ENCODE results near the gene SLC39A3.

The SLC39A3 gene

GRCh38 chr19:2739602-2740313 lies at the start of gene SLC39A3:
Gene SLC39A3 (minus strand): TSS chr19:2740017. CDS start chr19:2737257, 2,760 bp downstream.
- DNase-seq = peak; percentile 93 to 98 (median 97)

- no peak for DNase-seq
Measured at GRCh38 chr19:2788237-2788636, 48.4 kb upstream of the SLC39A3 start.

GRCh38 chr19:2787115-2787514 lies 47.3 kb upstream of the SLC39A3 start:
- DNase-seq = no peak

GRCh38 chr19:2785244-2785997 lies 45.6 kb upstream of the SLC39A3 start, which contains the start of gene THOP1:
Gene THOP1 (plus strand): TSS chr19:2785503. CDS start chr19:2785663, 160 bp downstream.
- peak; percentile 91 to 99 (median 97) for DNase-seq

- no peak for DNase-seq
Measured at GRCh38 chr19:2783781-2784145, 43.9 kb upstream of the SLC39A3 start.

GRCh38 chr19:2782936-2783780 lies 43.3 kb upstream of the SLC39A3 start, which contains the start of gene SGTA:
Gene SGTA (minus strand): TSS chr19:2783273. CDS start chr19:2769068, 14,205 bp downstream.
- DNase-seq = peak; percentile 85 to 95 (median 94)

- no peak for DNase-seq
Measured at GRCh38 chr19:2782329-2782935, 42.6 kb upstream of the SLC39A3 start.

- DNase-seq = no peak
Measured at GRCh38 chr19:2780284-2780683, 40.5 kb upstream of the SLC39A3 start.

- no peak for DNase-seq
Measured at GRCh38 chr19:2779121-2779740, 39.4 kb upstream of the SLC39A3 start.

GRCh38 chr19:2777952-2778683 lies 38.3 kb upstream of the SLC39A3 start:
- no peak for DNase-seq

- peak; percentile 33 to 62 (median 44) for DNase-seq
Measured at GRCh38 chr19:2775556-2776430, 36.0 kb upstream of the SLC39A3 start.

- DNase-seq = no peak
Measured at GRCh38 chr19:2774953-2775555, 35.2 kb upstream of the SLC39A3 start.

- DNase-seq = no peak
Measured at GRCh38 chr19:2774083-2774679, 34.4 kb upstream of the SLC39A3 start.

GRCh38 chr19:2771786-2772674 lies 32.2 kb upstream of the SLC39A3 start:
- DNase-seq = no peak

GRCh38 chr19:2770055-2771013 lies 30.5 kb upstream of the SLC39A3 start:
- DNase-seq = no peak

GRCh38 chr19:2769218-2769617 lies 29.4 kb upstream of the SLC39A3 start:
- no peak for DNase-seq
